Liver (tissue), 9 donors: ENCODE results near the gene ZC3HAV1L. TPM values are rescaled to one million over a fixed set of nuclear protein-coding genes. Genes with fewer than 3 reads are reported as not detected.

Experiments
- DNase-seq: peaks from one replicate; pipeline ENCODE4 v3.0.0-alpha.2; 2017; ENCODE audit warnings: low spot score
- H3K27ac ChIP-seq, 2 donors: one replicate each; pipeline ENCODE4 v1.7.0; 2013; ENCODE audit warnings: inconsistent platforms in 2 of 2, low read length in 2 of 2, control low read depth in 1 of 2, low read depth in 1 of 2, mild to moderate bottlenecking in 1 of 2
- H3K27me3 ChIP-seq, 4 donors: one replicate each; pipeline versions ENCODE4 v1.6.1 to v1.7.0; 2013; ENCODE audit warnings: low read length in 3 of 4, inconsistent platforms in 1 of 4, mild to moderate bottlenecking in 1 of 4, moderate library complexity in 1 of 4; ENCODE audit not compliant: control insufficient read depth in 4 of 4, insufficient read depth in 4 of 4
- H3K36me3 ChIP-seq, 4 donors: one replicate each; pipeline versions ENCODE4 v1.6.1 to v1.7.0; 2013; ENCODE audit warnings: low read length in 3 of 4, mild to moderate bottlenecking in 3 of 4, low read depth in 1 of 4, moderate library complexity in 1 of 4; ENCODE audit not compliant: control insufficient read depth in 4 of 4, insufficient read depth in 3 of 4
- H3K4me1 ChIP-seq, 4 donors: one replicate each; pipeline versions ENCODE4 v1.6.1 to v1.7.0; 2013; ENCODE audit warnings: low read length in 3 of 4, mild to moderate bottlenecking in 3 of 4, moderate library complexity in 1 of 4; ENCODE audit not compliant: control insufficient read depth in 4 of 4, insufficient read depth in 4 of 4
- H3K4me3 ChIP-seq, 3 donors: one replicate each; pipeline versions ENCODE4 v1.6.1 to v1.7.0; 2013; ENCODE audit warnings: low read length in 3 of 3, control low read depth in 1 of 3, low read depth in 1 of 3, mild to moderate bottlenecking in 1 of 3
- H3K9ac ChIP-seq, 2 donors: one replicate each; pipeline ENCODE4 v1.7.0; 2013; ENCODE audit warnings: low read length in 2 of 2, mild to moderate bottlenecking in 2 of 2, moderate library complexity in 2 of 2, control low read depth in 1 of 2, low read depth in 1 of 2
- H3K9me3 ChIP-seq, 4 donors: one replicate each; pipeline versions ENCODE4 v1.6.1 to v1.7.0; 2013; ENCODE audit warnings: low read length in 3 of 4; ENCODE audit not compliant: control insufficient read depth in 4 of 4
- ATF3 ChIP-seq: IDR thresholded peaks from 2 replicates; pipeline ENCODE4 v1.6.1; 2016; ENCODE audit warnings: antibody characterized with exemption
- CTCF ChIP-seq: fragments of 150-350 bp; IDR thresholded peaks from 2 replicates; pipeline ENCODE4 v1.5.1; 2017; ENCODE audit warnings: improper control_type of control experiment, low read depth, low read length; ENCODE audit not compliant: missing input control
- EGR1 ChIP-seq, 2 donors: IDR thresholded peaks; 2 replicates each; pipeline ENCODE4 v1.6.1; 2016 to 2018; ENCODE audit warnings: antibody characterized with exemption in 2 of 2, low read depth in 2 of 2
- FOXA1 ChIP-seq: IDR thresholded peaks from 2 replicates; pipeline ENCODE4 v1.6.1; 2016; ENCODE audit warnings: antibody characterized with exemption
- FOXA2 ChIP-seq: IDR thresholded peaks from 2 replicates; pipeline ENCODE4 v1.6.1; 2016; ENCODE audit warnings: antibody characterized with exemption
- GABPA ChIP-seq, 2 donors: IDR thresholded peaks in 1 of 2; conservative IDR thresholded peaks in 1 of 2; 2 replicates each; pipeline ENCODE4 v1.6.1; 2016; ENCODE audit warnings: antibody characterized with exemption in 2 of 2, mild to moderate bottlenecking in 1 of 2, moderate library complexity in 1 of 2
- HNF4A ChIP-seq, 2 donors: conservative IDR thresholded peaks; 2 replicates each; pipeline ENCODE4 v1.6.1; 2016; ENCODE audit warnings: antibody characterized with exemption in 2 of 2, mild to moderate bottlenecking in 2 of 2
- HNF4G ChIP-seq: IDR thresholded peaks from 2 replicates; pipeline ENCODE4 v1.6.1; 2016; ENCODE audit warnings: antibody characterized with exemption
- JUND ChIP-seq, 2 donors: IDR thresholded peaks; 2 replicates each; pipeline ENCODE4 v1.6.1; 2016; ENCODE audit warnings: antibody characterized with exemption in 2 of 2
- MAX ChIP-seq: IDR thresholded peaks from 2 replicates; pipeline ENCODE4 v1.6.1; 2016; ENCODE audit warnings: antibody characterized with exemption
- NR2F2 ChIP-seq: IDR thresholded peaks from 2 replicates; pipeline ENCODE4 v1.6.1; 2016; ENCODE audit warnings: antibody characterized with exemption
- RAD21 ChIP-seq, 2 donors: IDR thresholded peaks; 2 replicates each; pipeline ENCODE4 v1.6.1; 2016; ENCODE audit warnings: antibody characterized with exemption in 2 of 2, mild to moderate bottlenecking in 2 of 2
- REST ChIP-seq: IDR thresholded peaks from 2 replicates; pipeline ENCODE4 v1.6.1; 2016; ENCODE audit warnings: antibody characterized with exemption, mild to moderate bottlenecking
- RXRA ChIP-seq, 2 donors: IDR thresholded peaks; 2 replicates each; pipeline ENCODE4 v1.6.1; 2017 to 2018; ENCODE audit warnings: antibody characterized with exemption in 2 of 2, mild to moderate bottlenecking in 1 of 2
- SP1 ChIP-seq: IDR thresholded peaks from 2 replicates; pipeline ENCODE4 v1.6.1; 2018; ENCODE audit warnings: antibody characterized with exemption, mild to moderate bottlenecking
- TAF1 ChIP-seq: conservative IDR thresholded peaks from 2 replicates; pipeline ENCODE4 v1.6.1; 2016; ENCODE audit warnings: antibody characterized with exemption, mild to moderate bottlenecking
- YY1 ChIP-seq: IDR thresholded peaks from 2 replicates; pipeline ENCODE4 v1.6.1; 2016; ENCODE audit warnings: antibody characterized with exemption, mild to moderate bottlenecking
- ZBTB33 ChIP-seq: IDR thresholded peaks from 2 replicates; pipeline ENCODE4 v1.6.1; 2016; ENCODE audit warnings: antibody characterized with exemption
- WGBS: extraction: QIAGEN DNeasy Blood & Tissue Kit; methylation state at CpG from one replicate; pipeline ENCODE4 v1.1.7; 2013; 5-methylcytosine and 5-hydroxymethylcytosine counted together
- polyA plus RNA-seq, 2 donors: library from polyadenylated mRNA; stranded (reverse) in 1 of 2; unstranded in 1 of 2; fragments of 200-250 nt in 1 of 2; fragments of >200 nt in 1 of 2; fragmentation: Nextera tagmentation in 1 of 2; extraction: Ambion mirVana in 1 of 2; gene quantifications; one replicate each; pipeline versions ENCODE4 v1.2.1 to v1.2.3, GENCODE V29; 2013 to 2015
- total RNA-seq, 2 donors: library from RNA; depleted of rRNA; stranded (reverse); fragments of >200 nt; gene quantifications; one replicate each; pipeline ENCODE4 v1.2.3, GENCODE V29; 2014
- donor health status: healthy.
- donor health status: healthy.
- donor health status: healthy.
- donor health status: healthy.
- donor health status: healthy.

ZC3HAV1L gene
- total and polyA plus RNA-seq, 4 donors = 0.19 to 16.2 (median 1.9) TPM

- TF ChIP-seq NR2F2 (no peak), GABPA (IDR thresholded peaks at IDR 0.05 in 1 of 2, conservative IDR thresholded peaks at IDR 0.05 in 1 of 2) (no peak), SP1 (no peak), RXRA (IDR thresholded peaks at IDR 0.05) (no peak)
Measured at GRCh38 chr7:138980563-138981291, 55.1 kb downstream of the ZC3HAV1L start (continued).

GRCh38 chr7:138979988-138980562 is 55.8 kb downstream of the ZC3HAV1L start:
- no peak overlapping the region for H3K9ac ChIP-seq
- peak overlapping the region in 2 of 3 donors; percentile 20 to 86 for H3K4me3 ChIP-seq
- no peak for DNase-seq
- WGBS = 61% methylated on average over 9 of the region's 9 CpGs
- H3K4me1 ChIP-seq = peaks cover 0 to 16% (median 7%) of the 10 kb centered on the region in 4 donors
- H3K36me3 ChIP-seq = no peaks in the 10 kb centered on the region
- H3K27ac ChIP-seq = no peak overlapping the region
- TF ChIP-seq MAX (no peak), NR2F2 (no peak), RAD21 (IDR thresholded peaks at IDR 0.05) (no peak), CTCF (no peak), EGR1 (IDR thresholded peaks at IDR 0.05; ENCODE audit: low read depth in 2 of 2) (no peak), JUND (IDR thresholded peaks at IDR 0.05) (no peak), FOXA2 (no peak), FOXA1 (no peak), ATF3 (no peak), SP1 (no peak), TAF1 (no peak), RXRA (IDR thresholded peaks at IDR 0.05) (no peak), HNF4G (no peak), GABPA (IDR thresholded peaks at IDR 0.05 in 1 of 2, conservative IDR thresholded peaks at IDR 0.05 in 1 of 2) (no peak), REST (no peak), HNF4A (conservative IDR thresholded peaks at IDR 0.05) (no peak), YY1 (no peak), ZBTB33 (no peak)
- no peaks in the 10 kb centered on the region for H3K9me3 ChIP-seq
- H3K27me3 ChIP-seq = no peaks in the 10 kb centered on the region
